SK-N-SH treated with all-trans-retinoic acid at 6 μM for 48 hours (cell line): ENCODE measurements around the gene GSG1L.

Experiments
- ATAC-seq: fragments of 200-7000 bp; cut with Tn5 transposase; 3 replicates; pipeline ENCODE4 v1.9.1; 2020; ENCODE audit warnings: mild to moderate bottlenecking, moderate library complexity
- ARNTL ChIP-seq: fragments of 450-650 bp; formaldehyde crosslinking; IDR thresholded peaks from 2 replicates; pipeline ENCODE4 v1.5.0; 2020; ENCODE audit warnings: low read depth, mild to moderate bottlenecking, moderate library complexity, borderline replicate concordance
- BACH2 ChIP-seq: fragments of 250-450 bp; sonication (Bioruptor Pico); IDR thresholded peaks from 2 replicates; pipeline ENCODE4 v1.9.0; 2021; ENCODE audit warnings: mild to moderate bottlenecking, borderline replicate concordance
- CSDC2 ChIP-seq: fragments of 250-450 bp; sonication (Bioruptor Pico); IDR thresholded peaks from 2 replicates; pipeline ENCODE4 v1.5.0; 2020; ENCODE audit warnings: mild to moderate bottlenecking, moderate library complexity
- ESRRG ChIP-seq: fragments of 250-450 bp; sonication (Bioruptor Pico); IDR thresholded peaks from 2 replicates; pipeline ENCODE4 v1.6.1; 2021; ENCODE audit warnings: mild to moderate bottlenecking
- GLIS3 ChIP-seq: fragments of 250-450 bp; sonication (Bioruptor Pico); IDR thresholded peaks from 2 replicates; pipeline ENCODE4 v1.5.0; 2020; ENCODE audit warnings: mild to moderate bottlenecking, moderate library complexity
- ISL1 ChIP-seq: fragments of 250-450 bp; sonication (Bioruptor Pico); IDR thresholded peaks from 2 replicates; pipeline ENCODE4 v2.1.2; 2022; ENCODE audit warnings: mild to moderate bottlenecking, moderate library complexity
- OSR1 ChIP-seq: fragments of 250-450 bp; sonication (Bioruptor Pico); IDR thresholded peaks from 2 replicates; pipeline ENCODE4 v1.8.0; 2022; ENCODE audit warnings: moderate library complexity, mild to moderate bottlenecking, inconsistent platforms
- PPARA ChIP-seq: fragments of 250-450 bp; sonication (Bioruptor Pico); IDR thresholded peaks from 2 replicates; pipeline ENCODE4 v1.5.0; 2020; ENCODE audit warnings: mild to moderate bottlenecking, borderline replicate concordance
- RARB ChIP-seq: fragments of 250-450 bp; sonication (Bioruptor Pico); IDR thresholded peaks from 2 replicates; pipeline ENCODE4 v1.8.0; 2021; ENCODE audit warnings: mild to moderate bottlenecking, moderate library complexity
- SNAI2 ChIP-seq: fragments of 250-450 bp; sonication (Bioruptor Pico); IDR thresholded peaks from 2 replicates; pipeline ENCODE4 v1.5.0; 2020; ENCODE audit warnings: mild to moderate bottlenecking, moderate library complexity
- TOX ChIP-seq: fragments of 250-450 bp; sonication (Bioruptor Pico); IDR thresholded peaks from 2 replicates; pipeline ENCODE4 v1.8.0; 2021; ENCODE audit warnings: mild to moderate bottlenecking, moderate library complexity, borderline replicate concordance
- ZC3H10 ChIP-seq: fragments of 250-450 bp; sonication (Bioruptor Pico); IDR thresholded peaks from 2 replicates; pipeline ENCODE4 v1.5.1; 2021; ENCODE audit warnings: mild to moderate bottlenecking, moderate library complexity
- ZFP3 ChIP-seq: fragments of 250-450 bp; sonication (Bioruptor Pico); IDR thresholded peaks from 2 replicates; pipeline ENCODE4 v1.5.0; 2020; ENCODE audit warnings: mild to moderate bottlenecking, moderate library complexity
- ZFP30 ChIP-seq: fragments of 450-650 bp; formaldehyde crosslinking; IDR thresholded peaks from 2 replicates; pipeline ENCODE4 v1.5.0; 2022; ENCODE audit warnings: mild to moderate bottlenecking, moderate library complexity
- ZNF565 ChIP-seq: fragments of 450-650 bp; formaldehyde crosslinking; conservative IDR thresholded peaks from 2 replicates; pipeline ENCODE4 v1.5.0; 2020; ENCODE audit warnings: low read depth, mild to moderate bottlenecking, moderate library complexity
- ZNF70 ChIP-seq: fragments of 450-650 bp; formaldehyde crosslinking; IDR thresholded peaks from 2 replicates; pipeline ENCODE4 v1.5.0; 2020; ENCODE audit warnings: mild to moderate bottlenecking, moderate library complexity
- ZNF8 ChIP-seq: fragments of 450-650 bp; formaldehyde crosslinking; IDR thresholded peaks from 2 replicates; pipeline ENCODE4 v1.5.0; 2020; ENCODE audit warnings: mild to moderate bottlenecking, moderate library complexity
- TF ChIP-seq, protein P1 (sequence below): fragments of 250-450 bp; sonication (Bioruptor Pico); IDR thresholded peaks from 2 replicates; pipeline ENCODE4 v1.5.0; 2020; ENCODE audit warnings: mild to moderate bottlenecking, moderate library complexity
- TF ChIP-seq, protein P2 (sequence below): fragments of 250-450 bp; sonication (Bioruptor Pico); IDR thresholded peaks from 2 replicates; pipeline ENCODE4 v1.8.0; 2021; ENCODE audit warnings: low read depth, mild to moderate bottlenecking, moderate library complexity, borderline replicate concordance
- TF ChIP-seq, protein P3 (sequence below): fragments of 250-450 bp; sonication (Bioruptor Pico); IDR thresholded peaks from 2 replicates; pipeline ENCODE4 v1.8.0; 2020; ENCODE audit warnings: mild to moderate bottlenecking, moderate library complexity, borderline replicate concordance
- TF ChIP-seq, protein P4 (sequence below): fragments of 250-450 bp; sonication (Bioruptor Pico); IDR thresholded peaks from 2 replicates; pipeline ENCODE4 v1.5.1; 2020; ENCODE audit warnings: low read depth, mild to moderate bottlenecking, moderate library complexity

GSG1L gene

DNA sequence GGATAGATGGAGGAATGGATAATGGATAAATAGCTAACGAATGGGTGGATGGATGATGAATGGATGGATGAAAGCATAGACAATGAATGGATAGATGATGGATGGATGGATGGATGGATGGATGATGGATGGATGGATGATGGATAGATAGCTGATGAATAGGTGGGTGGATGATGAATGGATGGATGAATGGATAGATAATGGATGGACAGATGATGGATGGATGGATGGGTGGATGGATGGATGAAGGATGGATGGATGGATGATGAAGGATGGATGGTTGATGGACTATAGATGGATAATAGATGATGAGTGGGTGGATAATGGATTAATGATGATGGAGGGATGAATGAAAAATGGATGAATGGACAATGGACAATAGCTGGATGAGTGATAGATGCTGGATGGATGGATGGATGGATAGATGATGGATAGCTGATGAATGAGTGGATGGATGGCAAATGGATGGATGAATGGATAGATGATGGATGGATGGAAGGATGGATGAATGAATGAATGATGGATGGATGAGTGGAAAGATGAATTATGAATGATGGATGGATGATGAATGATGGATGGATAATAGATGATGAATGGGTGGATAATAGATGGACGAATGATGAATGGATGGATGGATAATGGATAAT lies 273.8 kb downstream of the GSG1L start:
- no peak for ATAC-seq
- TF ChIP-seq ZNF8 (CRISPR knock-in tag): no peak

DNA sequence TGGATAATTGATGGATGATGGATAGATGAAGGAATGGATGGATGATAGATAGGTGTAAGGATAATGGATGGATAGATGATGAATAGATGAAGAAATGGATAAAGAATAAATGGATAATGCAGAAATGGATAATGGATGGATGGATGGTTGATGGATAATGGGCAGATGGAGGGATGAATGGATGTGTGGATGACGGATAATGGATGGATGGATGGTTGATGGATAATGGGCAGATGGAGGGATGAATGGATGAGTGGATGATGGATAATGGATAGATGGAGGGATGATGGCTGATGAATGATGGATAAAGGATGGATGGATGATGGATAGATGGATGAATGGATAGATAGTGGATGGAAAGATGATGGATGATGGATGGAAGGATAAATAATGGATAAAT lies 274.4 kb downstream of the GSG1L start:
- TF ChIP-seq GLIS3 (CRISPR knock-in tag): no peak
- ATAC-seq: no peak

DNA sequence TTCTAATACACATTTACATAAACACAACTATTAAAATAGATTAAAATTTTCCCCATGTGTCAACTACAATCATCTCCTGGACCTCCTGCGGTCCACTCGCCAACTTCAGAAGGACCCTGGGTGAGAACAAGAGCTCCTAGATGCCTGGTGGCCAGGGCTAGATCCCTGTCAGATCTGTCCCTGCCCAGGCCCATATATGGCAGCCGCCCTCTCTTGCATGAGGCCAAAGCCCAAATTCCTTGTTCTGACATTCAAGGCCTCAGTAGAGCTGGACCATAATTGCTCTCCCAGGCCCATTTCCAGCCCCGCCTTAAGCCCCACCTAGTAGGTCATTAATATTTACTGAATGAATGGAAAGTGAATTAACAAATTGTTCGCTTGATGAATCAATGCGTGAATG lies 275.8 kb downstream of the GSG1L start:
- no peak for ATAC-seq
- TF ChIP-seq PPARA (CRISPR knock-in tag) (no peak), ZC3H10 (no peak), BACH2 (CRISPR knock-in tag) (no peak), ZFP3 (CRISPR knock-in tag) (no peak), RARB (CRISPR knock-in tag) (no peak), ZFP30 (CRISPR knock-in tag) (no peak), OSR1 (no peak), ZNF8 (CRISPR knock-in tag) (no peak), ISL1 (CRISPR knock-in tag) (no peak)
- TF ChIP-seq, protein P1, sequence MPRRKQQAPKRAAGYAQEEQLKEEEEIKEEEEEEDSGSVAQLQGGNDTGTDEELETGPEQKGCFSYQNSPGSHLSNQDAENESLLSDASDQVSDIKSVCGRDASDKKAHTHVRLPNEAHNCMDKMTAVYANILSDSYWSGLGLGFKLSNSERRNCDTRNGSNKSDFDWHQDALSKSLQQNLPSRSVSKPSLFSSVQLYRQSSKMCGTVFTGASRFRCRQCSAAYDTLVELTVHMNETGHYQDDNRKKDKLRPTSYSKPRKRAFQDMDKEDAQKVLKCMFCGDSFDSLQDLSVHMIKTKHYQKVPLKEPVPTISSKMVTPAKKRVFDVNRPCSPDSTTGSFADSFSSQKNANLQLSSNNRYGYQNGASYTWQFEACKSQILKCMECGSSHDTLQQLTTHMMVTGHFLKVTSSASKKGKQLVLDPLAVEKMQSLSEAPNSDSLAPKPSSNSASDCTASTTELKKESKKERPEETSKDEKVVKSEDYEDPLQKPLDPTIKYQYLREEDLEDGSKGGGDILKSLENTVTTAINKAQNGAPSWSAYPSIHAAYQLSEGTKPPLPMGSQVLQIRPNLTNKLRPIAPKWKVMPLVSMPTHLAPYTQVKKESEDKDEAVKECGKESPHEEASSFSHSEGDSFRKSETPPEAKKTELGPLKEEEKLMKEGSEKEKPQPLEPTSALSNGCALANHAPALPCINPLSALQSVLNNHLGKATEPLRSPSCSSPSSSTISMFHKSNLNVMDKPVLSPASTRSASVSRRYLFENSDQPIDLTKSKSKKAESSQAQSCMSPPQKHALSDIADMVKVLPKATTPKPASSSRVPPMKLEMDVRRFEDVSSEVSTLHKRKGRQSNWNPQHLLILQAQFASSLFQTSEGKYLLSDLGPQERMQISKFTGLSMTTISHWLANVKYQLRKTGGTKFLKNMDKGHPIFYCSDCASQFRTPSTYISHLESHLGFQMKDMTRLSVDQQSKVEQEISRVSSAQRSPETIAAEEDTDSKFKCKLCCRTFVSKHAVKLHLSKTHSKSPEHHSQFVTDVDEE: no peak
- TF ChIP-seq, all 23 proteins: peak for 0

DNA sequence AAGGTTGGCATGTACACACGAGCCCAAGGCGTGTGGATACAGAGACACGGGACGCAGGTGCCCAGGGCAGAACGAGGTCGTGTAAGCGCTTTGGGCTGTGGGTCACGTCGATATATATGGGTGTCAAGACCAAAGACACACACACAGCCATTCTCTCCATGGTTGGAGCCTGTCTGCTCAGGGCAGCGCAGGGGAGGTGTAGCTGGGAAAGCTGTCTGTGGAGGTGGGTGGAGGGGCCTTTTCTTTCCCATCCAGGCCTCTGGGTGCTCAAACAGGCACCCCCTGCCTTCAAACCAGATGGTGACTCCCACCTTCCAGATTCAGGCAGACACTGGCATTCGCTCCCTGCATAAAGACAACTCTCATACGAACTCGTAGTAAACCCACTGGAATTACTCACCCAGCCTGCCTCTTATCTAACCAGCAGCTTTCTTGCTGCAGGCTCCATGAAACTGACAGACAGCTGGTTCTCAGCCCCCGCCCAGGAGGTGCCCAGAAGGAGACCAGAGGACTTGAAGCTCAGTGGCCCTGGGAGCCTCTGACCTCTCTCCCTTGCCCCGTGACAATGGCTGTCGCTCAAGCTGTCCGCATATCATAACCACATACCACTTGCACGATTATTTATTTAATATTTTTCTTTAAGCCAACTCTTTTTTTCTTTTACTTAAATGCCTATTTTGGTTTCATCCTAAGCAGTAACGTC lies 276.4 kb downstream of the GSG1L start:
- no peak for ATAC-seq
- no peak for TF ChIP-seq PPARA (CRISPR knock-in tag)
- no peak for TF ChIP-seq CSDC2 (CRISPR knock-in tag)
- no peak for TF ChIP-seq ZFP3 (CRISPR knock-in tag)
- no peak for TF ChIP-seq ISL1 (CRISPR knock-in tag)
- no peak for TF ChIP-seq SNAI2 (CRISPR knock-in tag)
- TF ChIP-seq ARNTL (CRISPR knock-in tag): no peak
- no peak for TF ChIP-seq OSR1
- TF ChIP-seq, protein P2, sequence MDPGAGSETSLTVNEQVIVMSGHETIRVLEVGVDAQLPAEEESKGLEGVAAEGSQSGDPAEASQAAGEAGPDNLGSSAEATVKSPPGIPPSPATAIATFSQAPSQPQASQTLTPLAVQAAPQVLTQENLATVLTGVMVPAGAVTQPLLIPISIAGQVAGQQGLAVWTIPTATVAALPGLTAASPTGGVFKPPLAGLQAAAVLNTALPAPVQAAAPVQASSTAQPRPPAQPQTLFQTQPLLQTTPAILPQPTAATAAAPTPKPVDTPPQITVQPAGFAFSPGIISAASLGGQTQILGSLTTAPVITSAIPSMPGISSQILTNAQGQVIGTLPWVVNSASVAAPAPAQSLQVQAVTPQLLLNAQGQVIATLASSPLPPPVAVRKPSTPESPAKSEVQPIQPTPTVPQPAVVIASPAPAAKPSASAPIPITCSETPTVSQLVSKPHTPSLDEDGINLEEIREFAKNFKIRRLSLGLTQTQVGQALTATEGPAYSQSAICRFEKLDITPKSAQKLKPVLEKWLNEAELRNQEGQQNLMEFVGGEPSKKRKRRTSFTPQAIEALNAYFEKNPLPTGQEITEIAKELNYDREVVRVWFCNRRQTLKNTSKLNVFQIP: no peak
- no peak for TF ChIP-seq ZNF70
- TF ChIP-seq ESRRG (CRISPR knock-in tag): no peak
- TF ChIP-seq ZFP30 (CRISPR knock-in tag): no peak
- TF ChIP-seq ZNF8 (CRISPR knock-in tag): no peak
- TF ChIP-seq BACH2 (CRISPR knock-in tag): no peak
- no peak for TF ChIP-seq ZNF565 (CRISPR knock-in tag)
- TF ChIP-seq TOX (CRISPR knock-in tag): no peak
- TF ChIP-seq, protein P3, sequence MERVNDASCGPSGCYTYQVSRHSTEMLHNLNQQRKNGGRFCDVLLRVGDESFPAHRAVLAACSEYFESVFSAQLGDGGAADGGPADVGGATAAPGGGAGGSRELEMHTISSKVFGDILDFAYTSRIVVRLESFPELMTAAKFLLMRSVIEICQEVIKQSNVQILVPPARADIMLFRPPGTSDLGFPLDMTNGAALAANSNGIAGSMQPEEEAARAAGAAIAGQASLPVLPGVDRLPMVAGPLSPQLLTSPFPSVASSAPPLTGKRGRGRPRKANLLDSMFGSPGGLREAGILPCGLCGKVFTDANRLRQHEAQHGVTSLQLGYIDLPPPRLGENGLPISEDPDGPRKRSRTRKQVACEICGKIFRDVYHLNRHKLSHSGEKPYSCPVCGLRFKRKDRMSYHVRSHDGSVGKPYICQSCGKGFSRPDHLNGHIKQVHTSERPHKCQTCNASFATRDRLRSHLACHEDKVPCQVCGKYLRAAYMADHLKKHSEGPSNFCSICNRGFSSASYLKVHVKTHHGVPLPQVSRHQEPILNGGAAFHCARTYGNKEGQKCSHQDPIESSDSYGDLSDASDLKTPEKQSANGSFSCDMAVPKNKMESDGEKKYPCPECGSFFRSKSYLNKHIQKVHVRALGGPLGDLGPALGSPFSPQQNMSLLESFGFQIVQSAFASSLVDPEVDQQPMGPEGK: no peak
- no peak for TF ChIP-seq ZC3H10

DNA sequence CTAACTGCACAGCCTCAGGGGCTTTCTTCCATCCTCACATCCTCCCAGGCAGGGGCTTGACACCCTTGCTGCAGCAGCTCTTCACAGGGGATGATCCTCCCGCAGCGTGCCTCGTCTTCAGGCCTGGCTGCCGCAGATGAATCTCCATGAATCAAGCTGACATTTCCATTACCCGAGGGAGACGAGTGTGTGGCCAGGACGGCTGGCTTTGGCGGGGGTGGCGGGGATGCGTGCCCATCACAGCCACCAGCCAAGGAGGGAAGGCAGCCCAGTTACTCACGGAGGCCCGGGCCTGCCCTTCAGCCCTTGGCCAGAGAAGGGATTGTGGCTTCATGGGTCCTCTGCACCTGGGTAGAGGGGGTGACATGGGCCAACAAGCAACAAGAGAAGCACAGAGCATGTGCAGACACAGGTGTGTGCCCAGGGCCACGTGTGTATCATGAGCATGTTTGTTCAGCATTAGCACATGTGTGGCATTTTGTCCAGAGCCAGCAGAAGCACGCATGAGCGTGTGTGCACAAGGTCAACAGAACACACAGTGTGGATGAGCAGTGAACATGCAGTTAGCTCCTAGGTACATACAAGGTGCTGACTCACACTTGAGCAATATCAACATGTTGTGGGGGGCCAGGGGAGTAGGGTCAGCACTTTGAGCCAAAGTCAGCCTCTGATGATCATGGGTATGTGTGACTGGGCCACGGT lies 277.1 kb downstream of the GSG1L start:
- no peak for ATAC-seq
- TF ChIP-seq ZFP3 (CRISPR knock-in tag): no peak
- TF ChIP-seq OSR1: no peak
- no peak for TF ChIP-seq PPARA (CRISPR knock-in tag)
- TF ChIP-seq ISL1 (CRISPR knock-in tag): no peak
- TF ChIP-seq BACH2 (CRISPR knock-in tag): no peak
- TF ChIP-seq ZNF70: no peak
- no peak for TF ChIP-seq SNAI2 (CRISPR knock-in tag)
- TF ChIP-seq TOX (CRISPR knock-in tag): no peak
- no peak for TF ChIP-seq RARB (CRISPR knock-in tag)
- TF ChIP-seq, protein P2: no peak
- no peak for TF ChIP-seq ZC3H10
- TF ChIP-seq, protein P4, sequence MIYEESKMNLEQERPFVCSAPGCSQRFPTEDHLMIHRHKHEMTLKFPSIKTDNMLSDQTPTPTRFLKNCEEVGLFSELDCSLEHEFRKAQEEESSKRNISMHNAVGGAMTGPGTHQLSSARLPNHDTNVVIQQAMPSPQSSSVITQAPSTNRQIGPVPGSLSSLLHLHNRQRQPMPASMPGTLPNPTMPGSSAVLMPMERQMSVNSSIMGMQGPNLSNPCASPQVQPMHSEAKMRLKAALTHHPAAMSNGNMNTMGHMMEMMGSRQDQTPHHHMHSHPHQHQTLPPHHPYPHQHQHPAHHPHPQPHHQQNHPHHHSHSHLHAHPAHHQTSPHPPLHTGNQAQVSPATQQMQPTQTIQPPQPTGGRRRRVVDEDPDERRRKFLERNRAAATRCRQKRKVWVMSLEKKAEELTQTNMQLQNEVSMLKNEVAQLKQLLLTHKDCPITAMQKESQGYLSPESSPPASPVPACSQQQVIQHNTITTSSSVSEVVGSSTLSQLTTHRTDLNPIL: no peak
